GM12878 (cell line): ENCODE data around the gene BORCS5. TPM values are rescaled to one million over a fixed set of nuclear protein-coding genes. Genes with fewer than 3 reads are reported as not detected.

ENCODE experiments used
- ATF3 ChIP-seq: IDR thresholded peaks from 2 replicates; pipeline ENCODE4 v1.6.1; 2011; ENCODE audit warnings: low read depth, mild to moderate bottlenecking, low read length, moderate library complexity, borderline replicate concordance; ENCODE audit errors: extremely low read depth
- BHLHE40 ChIP-seq, 2 experiments: fragments of 450-650 bp in 1 of 2; IDR thresholded peaks; 2 replicates each; pipeline ENCODE4 v1.6.1; 2011 to 2017; ENCODE audit warnings: low read depth in 2 of 2, borderline replicate concordance in 1 of 2, improper control_type of control experiment in 1 of 2, low read length in 1 of 2, mild to moderate bottlenecking in 1 of 2
- DPF2 ChIP-seq: fragments of 450-650 bp; IDR thresholded peaks from 2 replicates; pipeline ENCODE4 v1.6.1; 2017; ENCODE audit warnings: mild to moderate bottlenecking
- IRF4 ChIP-seq: IDR thresholded peaks from 2 replicates; pipeline ENCODE4 v1.6.1; 2011; ENCODE audit warnings: low read depth, low read length
- MLLT1 ChIP-seq: fragments of 450-650 bp; IDR thresholded peaks from 2 replicates; pipeline ENCODE4 v1.6.1; 2016; ENCODE audit warnings: mild to moderate bottlenecking
- NBN ChIP-seq: fragments of 450-650 bp; IDR thresholded peaks from 2 replicates; pipeline ENCODE4 v1.6.1; 2016
- NR2C1 ChIP-seq: fragments of 450-650 bp; IDR thresholded peaks from 2 replicates; pipeline ENCODE4 v1.6.1; 2017; ENCODE audit warnings: antibody characterized with exemption, mild to moderate bottlenecking, moderate library complexity
- POLR2A ChIP-seq: IDR thresholded peaks from 2 replicates; pipeline ENCODE4 v1.6.1; 2011; ENCODE audit warnings: low read depth, mild to moderate bottlenecking, low read length
- RAD51 ChIP-seq: fragments of 450-650 bp; IDR thresholded peaks from 2 replicates; pipeline ENCODE4 v1.6.1; 2016; ENCODE audit warnings: moderate library complexity, mild to moderate bottlenecking, inconsistent platforms
- RB1 ChIP-seq: fragments of 450-650 bp; formaldehyde crosslinking; IDR thresholded peaks from 2 replicates; pipeline ENCODE4 v1.6.1; 2017; ENCODE audit warnings: mild to moderate bottlenecking, borderline replicate concordance
- RBBP5 ChIP-seq: fragments of 200-600 bp; sonication (generic); conservative IDR thresholded peaks from 2 replicates; pipeline ENCODE4 v1.6.1; 2016
- RUNX3 ChIP-seq: IDR thresholded peaks from 2 replicates; pipeline ENCODE4 v1.6.1; 2012; ENCODE audit warnings: low read length, inconsistent platforms
- SPI1 ChIP-seq: IDR thresholded peaks from 2 replicates; pipeline ENCODE4 v1.6.1; 2011; ENCODE audit warnings: low read depth, mild to moderate bottlenecking, low read length, moderate library complexity, borderline replicate concordance; ENCODE audit not compliant: insufficient read depth
- STAT1 ChIP-seq: fragments of 450-650 bp; conservative IDR thresholded peaks from 2 replicates; pipeline ENCODE4 v1.6.1; 2014; ENCODE audit warnings: antibody characterized with exemption, mild to moderate bottlenecking
- TAF1 ChIP-seq: IDR thresholded peaks from 2 replicates; pipeline ENCODE4 v1.6.1; 2011; ENCODE audit warnings: mild to moderate bottlenecking, low read depth, low read length, borderline replicate concordance
- TCF12 ChIP-seq: IDR thresholded peaks from 2 replicates; pipeline ENCODE4 v1.6.1; 2011; ENCODE audit warnings: low read depth, mild to moderate bottlenecking, low read length
- USF1 ChIP-seq: IDR thresholded peaks from 2 replicates; pipeline ENCODE4 v1.6.1; 2011; ENCODE audit warnings: borderline replicate concordance, low read depth, mild to moderate bottlenecking, moderate library complexity, mixed read lengths, low read length; ENCODE audit not compliant: insufficient read depth; ENCODE audit errors: extremely low read length
- USF2 ChIP-seq: IDR thresholded peaks from 2 replicates; pipeline ENCODE4 v1.6.1; 2011; ENCODE audit warnings: low read depth, low read length, improper control_type of control experiment, borderline replicate concordance
- YBX1 ChIP-seq: fragments of 450-650 bp; IDR thresholded peaks from 2 replicates; pipeline ENCODE4 v1.6.1; 2016; ENCODE audit warnings: antibody characterized with exemption
- ZBED1 ChIP-seq: IDR thresholded peaks from 2 replicates; pipeline ENCODE4 v1.6.1; 2016; ENCODE audit warnings: borderline replicate concordance
- ZNF687 ChIP-seq: fragments of 450-650 bp; IDR thresholded peaks from 2 replicates; pipeline ENCODE4 v1.6.1; 2017; ENCODE audit warnings: mild to moderate bottlenecking, moderate library complexity
- ZSCAN29 ChIP-seq: fragments of 450-650 bp; IDR thresholded peaks from 2 replicates; pipeline ENCODE4 v1.6.1; 2017; ENCODE audit warnings: mild to moderate bottlenecking, moderate library complexity
- polyA plus RNA-seq, 11 experiments: library from polyadenylated mRNA; depleted of rRNA in 4 of 11; unstranded in 6 of 11; stranded (reverse) in 5 of 11; fragments of >200 nt; fragmentation: Nextera tagmentation in 4 of 11; fragmentation: Illumina TruSeq in 1 of 11; extraction: Ambion mirVana in 4 of 11; extraction: Trizol in 1 of 11; gene quantifications; 1 replicate in 1 of 11; 2 replicates in 10 of 11; pipeline versions ENCODE4 v1.2.1 to v1.2.3, GENCODE V29; 2011 to 2016; ENCODE audit warnings: inconsistent platforms in 2 of 11, missing spikeins in 2 of 11, low read depth in 1 of 11
- total RNA-seq, 4 experiments: library from RNA; depleted of rRNA in 3 of 4; stranded (reverse); fragments of >200 nt in 3 of 4; fragmentation: Illumina TruSeq in 1 of 4; extraction: Trizol in 1 of 4; gene quantifications; 2 replicates each; pipeline versions ENCODE4 v1.2.1 to v1.2.3, GENCODE V29; 2013 to 2021

Gene BORCS5
- total and polyA plus RNA-seq, 10 of the 15 experiments (the other 5 are each of a cell fraction or from before 2014, with no cell fraction given): 1.4 to 39.7 (median 16.1) TPM

- TF ChIP-seq ZNF687: peak; percentile 37; the same call in 1 of the 2 replicates
- peak; percentile 40; the same call in 1 of the 2 replicates for TF ChIP-seq RUNX3
- TF ChIP-seq NR2C1: no peak
- TF ChIP-seq TCF12: no peak
- no peak for TF ChIP-seq TAF1
- no peak for TF ChIP-seq ATF3
- no peak for TF ChIP-seq ZBED1
- no peak for TF ChIP-seq SPI1
- TF ChIP-seq YBX1: no peak
- TF ChIP-seq STAT1: no peak
- no peak for TF ChIP-seq IRF4
- no peak for TF ChIP-seq POLR2A
- no peak for TF ChIP-seq ZSCAN29
- 0 out of 4 replicates have a peak, but pooled peaks of 1 of the 2 experiments have one; percentile 8 for TF ChIP-seq BHLHE40 (IDR thresholded peaks at IDR 0.05; ENCODE audit: borderline replicate concordance in 1 of 2, low read depth in 2 of 2, low read length in 1 of 2)
- no peak for TF ChIP-seq RBBP5
- no peak for TF ChIP-seq NBN
- no peak; the same call in 1 of the 2 replicates for TF ChIP-seq RB1
- TF ChIP-seq DPF2: no peak
- no peak for TF ChIP-seq RAD51
- peak; percentile 70 for TF ChIP-seq MLLT1
- no peak for TF ChIP-seq USF1
- TF ChIP-seq USF2: no peak
Measured at GRCh38 chr12:12376646-12377448, 20.0 kb downstream of the BORCS5 start (continued).
